Right ventricle myocardium superior (tissue), 1 donor: ENCODE measurements around the gene PIP5K1C. TPM values are rescaled to one million over a fixed set of nuclear protein-coding genes. Genes with fewer than 3 reads are reported as not detected.
A peak's percentile ranks its signal among the peaks of the same experiment; 100 is the strongest.

Experiments
- ATAC-seq: fragments of 200-7000 bp; cut with Tn5 transposase; one replicate; pipeline ENCODE4 v1.9.1; 2020; ENCODE audit warnings: mild to moderate bottlenecking; ENCODE audit not compliant: poor library complexity
- DNase-seq: peaks from one replicate; pipeline ENCODE4 v3.0.0-alpha.2; 2020
- intact Hi-C: fragments of 100-400 bp; cut with DNase I; formaldehyde crosslinking; loops from one replicate; pipeline ENCODE4 v1.11.2; 2022
- long read RNA-seq: library from polyadenylated mRNA; unstranded; transcript quantifications from one replicate; pipeline ENCODE4 v2.0.0, GENCODE V29; 2021
- total RNA-seq: library from RNA; stranded (reverse); fragmentation: NEBNext Ultra II Directional; extraction: Animal tissue kit (Norgen Biotek cat#: 25700); gene quantifications from one replicate; pipeline ENCODE4 v1.2.1, GENCODE V29; 2021
- donor health status: DM: no; HTN: yes; CAD: no; lungs with severe emphysema.

Gene PIP5K1C
- total RNA-seq: 31.6 TPM
- long read RNA-seq, full-length matches to known transcripts: 14 of 60 reads
- long read RNA-seq, partial matches to known transcripts: 11 of 60 reads
- long read RNA-seq, other reads (novel, unspliced or antisense): 35 of 60 reads

GRCh38 chr19:3700242-3701032, at the start of gene PIP5K1C:
Gene PIP5K1C, minus strand, starts transcription at chr19:3700468. Its CDS starts 78 bp downstream, at chr19:3700390.
- intact Hi-C loops: loop anchor here (5.0 to 10.0 kb wide), 2 partner anchors 33 to 156 kb away; no protein-coding TSS in a partner anchor
- peak; percentile 95 for DNase-seq
- peak; percentile 96 for ATAC-seq

DNA sequence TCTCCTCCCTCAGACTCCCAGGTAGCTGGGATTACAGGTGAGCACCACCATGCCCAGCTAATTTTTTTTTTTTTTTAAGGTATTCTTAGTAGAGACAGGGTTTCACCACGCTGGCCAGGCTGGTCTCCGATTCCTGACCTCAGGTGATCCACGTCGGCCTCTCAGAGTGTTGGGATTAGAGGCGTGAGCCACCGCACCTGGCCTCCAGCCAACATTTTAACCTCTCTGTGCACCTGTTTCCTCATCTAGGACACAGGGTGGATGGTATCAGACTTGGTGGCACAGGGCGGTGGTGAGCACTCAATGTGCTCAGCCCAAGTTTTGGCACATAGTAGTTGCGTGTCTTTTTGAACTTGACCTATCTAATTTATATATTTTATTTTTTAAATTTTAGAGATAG, 48.7 kb upstream of the PIP5K1C start:
- ATAC-seq: no peak
- intact Hi-C loops: no loop called here
- no peak for DNase-seq

DNA sequence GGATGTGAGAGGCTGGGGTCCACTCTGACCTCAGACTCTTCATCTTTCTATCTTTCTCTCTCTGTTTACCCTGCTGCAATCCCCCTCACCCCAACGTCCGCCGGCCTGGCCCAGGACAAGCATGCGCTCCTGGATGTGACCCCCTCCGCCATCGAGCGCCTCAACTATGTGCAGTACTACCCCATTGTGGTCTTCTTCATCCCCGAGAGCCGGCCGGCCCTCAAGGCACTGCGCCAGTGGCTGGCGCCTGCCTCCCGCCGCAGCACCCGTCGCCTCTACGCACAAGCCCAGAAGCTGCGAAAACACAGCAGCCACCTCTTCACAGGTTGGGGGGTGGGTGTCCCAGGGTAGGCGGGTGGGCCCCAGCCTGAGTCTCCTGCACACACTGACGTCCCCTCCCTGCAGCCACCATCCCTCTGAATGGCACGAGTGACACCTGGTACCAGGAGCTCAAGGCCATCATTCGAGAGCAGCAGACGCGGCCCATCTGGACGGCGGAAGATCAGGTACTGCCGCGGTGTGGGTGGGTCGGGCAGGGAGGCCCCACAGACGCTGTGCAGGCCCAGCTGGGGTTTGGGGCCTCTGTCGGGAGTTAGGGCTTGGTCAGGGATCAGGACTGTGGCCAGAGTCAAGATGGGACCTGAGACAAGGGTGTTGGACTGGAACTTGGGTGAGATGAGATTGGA, 46.2 kb upstream of the PIP5K1C start:
- ATAC-seq (no peak), DNase-seq (no peak)
- intact Hi-C loops: no loop called here

GRCh38 chr19:3745363-3746045, 45.2 kb upstream of the PIP5K1C start:
- intact Hi-C loops: no loop called here
- DNase-seq: no peak
- no peak for ATAC-seq

GRCh38 chr19:3743486-3743885, 43.2 kb upstream of the PIP5K1C start:
- ATAC-seq (no peak), DNase-seq (no peak)
- intact Hi-C loops: no loop called here

DNA sequence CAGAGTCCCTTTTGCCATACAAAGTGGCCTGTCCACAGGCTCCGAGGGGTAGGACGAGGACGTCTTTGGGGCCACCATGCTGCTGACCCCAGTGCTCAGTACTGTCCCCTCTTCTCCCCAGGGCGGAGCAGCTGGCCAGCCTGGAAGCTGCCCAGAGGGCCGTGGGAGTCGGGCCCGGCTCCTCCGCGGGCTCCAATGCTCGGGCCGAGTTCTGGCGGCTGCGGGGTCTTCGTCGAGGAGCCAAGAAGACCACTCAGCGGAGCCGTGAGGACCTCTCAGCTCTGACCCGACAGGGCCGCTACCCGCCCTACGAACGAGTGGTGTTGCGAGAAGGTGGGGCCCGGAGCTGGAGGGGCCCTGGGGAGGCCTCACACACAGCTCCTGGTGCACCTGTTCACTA, 40.2 kb upstream of the PIP5K1C start:
- intact Hi-C loops: no loop called here
- DNase-seq (no peak), ATAC-seq (no peak)

GRCh38 chr19:3738477-3739220, 38.4 kb upstream of the PIP5K1C start:
- ATAC-seq: no peak
- intact Hi-C loops: no loop called here
- DNase-seq: no peak

DNA sequence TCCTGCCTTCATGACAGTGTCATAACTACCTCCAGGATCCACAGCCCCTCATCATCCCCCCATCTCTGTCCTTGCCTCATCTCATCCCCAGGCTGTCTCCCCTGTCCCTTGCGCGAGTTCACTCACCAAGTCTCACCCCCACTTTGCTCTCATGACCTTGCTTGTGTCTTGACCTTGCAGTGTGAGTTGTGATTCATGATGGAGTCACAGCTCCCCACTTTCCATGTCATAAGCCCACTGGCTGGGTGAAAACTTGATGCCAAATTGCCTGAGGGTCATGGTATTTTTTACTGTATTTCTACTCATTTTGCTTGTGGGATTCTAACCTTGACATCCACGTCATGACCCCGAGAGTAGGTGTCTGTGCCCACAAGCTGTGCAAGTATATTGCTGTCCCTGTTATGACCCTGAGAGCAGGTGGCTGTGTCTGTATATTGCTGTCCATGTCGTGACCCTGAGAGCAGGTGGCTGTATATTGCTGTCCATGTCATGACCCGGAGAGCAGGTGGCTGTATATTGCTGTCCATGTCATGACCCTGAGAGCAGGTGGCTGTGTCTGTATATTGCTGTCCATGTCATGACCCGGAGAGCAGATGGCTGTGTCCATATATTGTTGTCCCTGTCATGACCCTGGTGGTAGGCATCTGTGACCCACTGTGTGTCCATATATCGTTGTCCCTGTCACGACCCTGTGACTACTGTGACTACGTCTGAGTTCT, 37.4 kb upstream of the PIP5K1C start:
- intact Hi-C loops: no loop called here
- DNase-seq (no peak), ATAC-seq (no peak)

DNA sequence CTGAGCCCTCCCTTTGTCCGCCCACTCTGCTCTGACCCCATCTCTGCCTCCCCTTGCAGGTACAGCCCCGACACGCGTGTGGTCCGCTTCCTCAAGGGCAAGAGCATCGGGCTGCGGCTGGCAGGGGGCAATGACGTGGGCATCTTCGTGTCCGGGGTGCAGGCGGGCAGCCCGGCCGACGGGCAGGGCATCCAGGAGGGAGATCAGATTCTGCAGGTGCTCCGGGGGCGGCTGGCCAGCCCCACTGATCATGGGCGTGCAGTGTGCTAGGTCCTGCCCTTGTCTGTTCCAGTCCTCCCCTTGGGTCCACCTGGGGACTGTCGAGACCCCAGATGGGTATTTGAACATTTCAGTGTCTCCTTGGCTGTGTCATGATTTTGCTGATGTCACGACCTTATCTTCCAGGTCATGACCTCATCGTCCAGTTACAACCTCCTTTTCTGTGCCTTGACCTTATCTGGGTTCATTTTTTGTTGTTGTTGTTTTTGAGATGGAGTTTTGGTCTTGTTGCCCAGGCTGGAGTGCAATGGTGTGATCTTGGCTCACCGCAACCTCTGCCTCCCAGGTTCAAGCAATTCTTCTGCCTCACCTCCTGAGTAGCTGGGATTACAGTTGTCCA, 35.9 kb upstream of the PIP5K1C start:
- ATAC-seq (no peak), DNase-seq (no peak)
- intact Hi-C loops: no loop called here

GRCh38 chr19:3734310-3734600, 34.0 kb upstream of the PIP5K1C start:
- DNase-seq (no peak), ATAC-seq (no peak)
- intact Hi-C loops: no loop called here

DNA sequence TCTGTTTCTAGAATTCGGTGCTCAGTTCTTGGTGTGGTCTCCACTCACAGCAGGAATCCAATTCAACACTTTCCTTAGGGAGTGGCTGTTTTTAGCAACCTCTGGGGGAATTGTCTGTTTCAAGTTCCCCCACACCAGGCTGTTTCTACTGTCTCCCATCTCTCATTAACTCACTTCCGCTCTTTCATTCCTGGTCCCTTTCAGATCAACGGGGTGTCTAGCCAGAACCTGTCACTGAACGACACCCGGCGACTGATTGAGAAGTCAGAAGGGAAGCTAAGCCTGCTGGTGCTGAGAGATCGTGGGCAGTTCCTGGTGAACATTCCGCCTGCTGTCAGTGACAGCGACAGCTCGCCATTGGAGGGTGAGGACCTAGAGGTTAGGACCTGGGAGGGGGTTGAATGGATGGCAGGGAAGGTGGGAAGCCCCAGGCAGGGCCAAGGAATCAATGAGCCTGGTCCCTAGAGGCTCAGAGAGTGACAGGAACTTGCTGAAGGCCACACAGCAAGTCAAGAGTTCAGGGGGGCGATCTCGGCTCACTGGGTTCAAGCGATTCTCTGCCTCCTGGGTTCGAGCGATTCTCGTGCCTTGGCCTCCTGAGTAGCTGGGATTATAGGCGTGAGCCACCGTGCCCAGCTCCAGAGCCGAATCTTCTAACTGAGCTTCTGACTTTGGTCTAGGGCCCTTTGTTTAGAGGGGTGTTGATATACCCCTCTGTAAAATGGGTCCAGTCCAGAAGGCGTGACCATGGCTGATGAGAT, 33.5 kb upstream of the PIP5K1C start:
- ATAC-seq (no peak), DNase-seq (no peak)
- intact Hi-C loops: no loop called here

DNA sequence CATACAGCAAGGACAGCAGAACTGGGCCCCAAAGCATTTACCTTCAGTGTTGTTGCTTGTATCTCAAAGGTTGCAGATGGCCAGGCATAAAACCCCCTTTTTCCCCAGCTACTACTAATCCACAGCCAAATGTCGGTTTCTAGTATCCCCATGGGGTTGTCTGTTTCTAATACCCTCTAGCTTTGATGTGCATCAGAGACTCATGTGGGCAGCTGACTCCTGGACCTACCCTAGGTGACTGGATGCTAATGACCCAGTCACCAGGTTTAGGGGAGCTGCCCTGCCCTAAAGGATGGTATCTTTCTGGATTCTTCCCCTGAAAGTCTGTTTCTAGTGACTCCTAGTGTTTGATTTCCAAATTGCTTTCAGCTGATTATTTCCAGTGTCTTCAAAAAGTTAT, 31.8 kb upstream of the PIP5K1C start:
- DNase-seq (no peak), ATAC-seq (no peak)
- intact Hi-C loops: no loop called here

DNA sequence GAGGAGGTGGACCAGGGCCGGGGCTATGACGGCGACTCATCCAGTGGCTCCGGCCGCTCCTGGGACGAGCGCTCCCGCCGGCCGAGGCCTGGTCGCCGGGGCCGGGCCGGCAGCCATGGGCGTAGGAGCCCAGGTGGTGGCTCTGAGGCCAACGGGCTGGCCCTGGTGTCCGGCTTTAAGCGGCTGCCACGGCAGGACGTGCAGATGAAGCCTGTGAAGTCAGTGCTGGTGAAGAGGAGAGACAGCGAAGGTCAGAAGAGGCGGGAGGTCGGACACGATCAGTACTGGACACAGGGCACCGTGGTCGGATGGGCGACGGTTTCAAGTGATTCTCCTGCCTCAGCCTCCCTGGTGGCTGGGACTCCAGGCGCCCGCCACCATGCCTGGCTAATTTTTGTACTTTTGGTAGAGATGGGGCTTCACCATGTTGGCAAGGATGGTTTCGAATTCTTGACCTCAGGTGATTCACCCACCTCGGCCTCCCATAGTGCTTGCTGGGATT, 30.2 kb upstream of the PIP5K1C start:
- intact Hi-C loops: no loop called here
- no peak for DNase-seq
- ATAC-seq: no peak

GRCh38 chr19:3725640-3726310, 25.5 kb upstream of the PIP5K1C start:
- no peak for DNase-seq
- no peak for ATAC-seq
- intact Hi-C loops: no loop called here

DNA sequence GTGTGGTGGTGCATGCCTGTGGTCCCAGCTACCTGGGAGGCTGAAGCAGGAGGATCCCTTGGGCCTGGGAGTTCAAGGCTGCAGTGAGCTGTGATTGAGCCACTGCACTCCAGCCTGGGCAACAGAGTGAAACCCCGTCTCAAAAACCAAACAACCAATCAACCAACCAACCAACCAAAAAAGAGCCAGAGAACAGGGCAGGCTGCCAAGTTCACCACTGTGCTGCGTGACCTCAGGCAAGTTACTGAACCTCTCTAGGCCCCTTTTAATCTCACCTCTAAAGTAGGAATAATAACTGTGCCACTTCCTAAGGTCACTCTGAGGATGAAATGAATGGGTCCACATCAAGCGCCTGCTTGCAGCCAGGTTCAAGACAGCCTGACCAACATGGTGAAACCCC, 24.9 kb upstream of the PIP5K1C start:
- DNase-seq (no peak), ATAC-seq (no peak)

GRCh38 chr19:3723883-3724282, 23.6 kb upstream of the PIP5K1C start:
- ATAC-seq (no peak), DNase-seq (no peak)
- intact Hi-C loops: no loop called here

More for the DNA sequence above, 24.9 kb upstream of the PIP5K1C start:
- intact Hi-C loops: no loop called here

GRCh38 chr19:3723110-3723488, 22.8 kb upstream of the PIP5K1C start:
- intact Hi-C loops: no loop called here
- no peak for ATAC-seq

More at GRCh38 chr19:3723110-3723488, 22.8 kb upstream of the PIP5K1C start:
- DNase-seq: no peak
